Bronchial epithelial cell (primary cell): ENCODE results near the gene CDKN2B. TPM values are rescaled to one million over a fixed set of nuclear protein-coding genes. Genes with fewer than 3 reads are reported as not detected.
"Not testable (repeated sequence)": the region's sequence is repeated elsewhere in the genome, so short reads cannot be mapped to it uniquely, and the experiment has no call there.

ENCODE experiments used
- DNase-seq: peaks from one replicate; pipeline ENCODE4 v3.0.0-alpha.2; 2010; ENCODE audit warnings: low read depth
- FAIRE-seq: peaks from 2 replicates; lab custom pipeline; 2011; peaks lifted over from hg19 to GRCh38; lab: Jason Lieb, UNC
- H3K27me3 ChIP-seq: 2 replicates; pipeline ENCODE4 v1.5.1; 2011; ENCODE audit warnings: low read length; ENCODE audit not compliant: control insufficient read depth, insufficient read depth
- H3K36me3 ChIP-seq: 2 replicates; pipeline ENCODE4 v1.5.1; 2011; ENCODE audit warnings: low read length; ENCODE audit not compliant: control insufficient read depth, insufficient read depth
- H3K4me3 ChIP-seq: 2 replicates; pipeline ENCODE4 v1.5.1; 2011; ENCODE audit warnings: mild to moderate bottlenecking, low read depth, low read length, control low read depth
- CTCF ChIP-seq: IDR thresholded peaks from 2 replicates; pipeline ENCODE4 v1.5.1; 2011; ENCODE audit warnings: mild to moderate bottlenecking, moderate library complexity, low read length, control low read depth, inconsistent platforms; ENCODE audit not compliant: insufficient read depth, severe bottlenecking
- total RNA-seq: library from RNA; depleted of rRNA; stranded (reverse); fragments of >200 nt; gene quantifications from 2 replicates; pipeline ENCODE4 v1.2.1, GENCODE V29; 2014

Gene CDKN2B
- total RNA-seq, 1 donor from 2014 or later, result 29.2 TPM

- H3K27me3 ChIP-seq, result peaks cover 33% of the 10 kb centered on the region
- no peaks in the 10 kb centered on the region for H3K36me3 ChIP-seq
- H3K4me3 ChIP-seq, result no peak overlapping the region
- DNase-seq, result no peak
- no peak for FAIRE-seq
- TF ChIP-seq CTCF, result no peak
Observed at GRCh38 chr9:21966140-21966851, 42.8 kb downstream of the CDKN2B start.

GRCh38 chr9:21965401-21965951, 43.6 kb downstream of the CDKN2B start:
- H3K36me3 ChIP-seq, result no peaks in the 10 kb centered on the region
- DNase-seq, result peak; percentile 62
- H3K27me3 ChIP-seq, result peaks cover 30% of the 10 kb centered on the region
- TF ChIP-seq CTCF, result peak; percentile 80
- peak overlapping the region; percentile 19 for H3K4me3 ChIP-seq
- FAIRE-seq, result no peak

- DNase-seq (peak; percentile 49), FAIRE-seq (no peak)
- no peak for TF ChIP-seq CTCF
- Histone ChIP-seq H3K4me3 (peak overlapping the region; percentile 19), H3K36me3 (no peaks in the 10 kb centered on the region), H3K27me3 (peaks cover 25% of the 10 kb centered on the region)
Observed at GRCh38 chr9:21964925-21965385, 44.1 kb downstream of the CDKN2B start.

GRCh38 chr9:21961569-21961968, 47.5 kb downstream of the CDKN2B start:
- Histone ChIP-seq H3K27me3 (peaks cover 3% of the 10 kb centered on the region), H3K4me3 (no peak overlapping the region), H3K36me3 (no peaks in the 10 kb centered on the region)
- TF ChIP-seq CTCF, result no peak
- FAIRE-seq, result no peak
- DNase-seq, result no peak

- not testable (repeated sequence) for DNase-seq, H3K27me3 ChIP-seq, H3K36me3 ChIP-seq, FAIRE-seq, H3K4me3 ChIP-seq
Observed at GRCh38 chr9:21959268-21959667, 49.8 kb downstream of the CDKN2B start.

- Histone ChIP-seq H3K4me3 (no peak overlapping the region), H3K27me3 (no peaks in the 10 kb centered on the region), H3K36me3 (no peaks in the 10 kb centered on the region)
- no peak for FAIRE-seq
- TF ChIP-seq CTCF, result no peak
- DNase-seq, result no peak
Observed at GRCh38 chr9:21958833-21959232, 50.3 kb downstream of the CDKN2B start.

Other genes with a start within 250 kb of the CDKN2B start
- gene MTAP, start 206.7 kb downstream of the CDKN2B start, total RNA-seq, result 35.7 and 44.8 TPM in 2 replicates
- gene CDKN2A, start 14.9 kb downstream of the CDKN2B start, total RNA-seq, result 1.6 and 3.5 TPM in 2 replicates
- 0.53 and 1.0 TPM in 2 replicates for gene CDKN2B-AS1, start 14.5 kb downstream of the CDKN2B start, total RNA-seq